RWPE2 (cell line): Measurements from ENCODE around the gene NCOA3.

ENCODE experiments used
- ATAC-seq: fragments of 200-7000 bp; cut with Tn5 transposase; 3 replicates; pipeline ENCODE4 v1.9.1; 2021; ENCODE audit warnings: low read depth
- DNase-seq: peaks from one replicate; pipeline ENCODE4 v3.0.0-alpha.2; 2020; ENCODE audit warnings: low spot score
- H3K27ac ChIP-seq: fragments of 450-650 bp; 2 replicates; pipeline ENCODE4 v1.5.1; 2017; ENCODE audit warnings: mild to moderate bottlenecking; ENCODE audit not compliant: poor library complexity, severe bottlenecking
- H3K27me3 ChIP-seq: fragments of 250-450 bp; sonication (Bioruptor Pico); 2 replicates; pipeline ENCODE4 v1.5.1; 2021; ENCODE audit warnings: mild to moderate bottlenecking, moderate library complexity; ENCODE audit not compliant: insufficient read depth, poor library complexity, severe bottlenecking
- H3K36me3 ChIP-seq: fragments of 250-450 bp; sonication (Bioruptor Pico); 2 replicates; pipeline ENCODE4 v1.5.1; 2020; ENCODE audit warnings: low read depth, mild to moderate bottlenecking, moderate library complexity
- H3K4me1 ChIP-seq: fragments of 250-450 bp; sonication (Bioruptor Pico); 2 replicates; pipeline ENCODE4 v1.5.1; 2021; ENCODE audit warnings: mild to moderate bottlenecking, moderate library complexity; ENCODE audit not compliant: insufficient read depth, poor library complexity, severe bottlenecking
- H3K4me3 ChIP-seq: fragments of 250-450 bp; sonication (Bioruptor Pico); 2 replicates; pipeline ENCODE4 v1.5.1; 2021; ENCODE audit warnings: mild to moderate bottlenecking, moderate library complexity; ENCODE audit not compliant: severe bottlenecking
- H3K9me3 ChIP-seq: fragments of 250-450 bp; sonication (Bioruptor Pico); 2 replicates; pipeline ENCODE4 v1.5.1; 2021; ENCODE audit warnings: mild to moderate bottlenecking, moderate library complexity; ENCODE audit not compliant: severe bottlenecking
- CTCF ChIP-seq: fragments of 450-650 bp; IDR thresholded peaks from one replicate; pipeline ENCODE4 v1.5.1; 2017; ENCODE audit warnings: mild to moderate bottlenecking, moderate library complexity; ENCODE audit not compliant: poor library complexity, severe bottlenecking

NCOA3 gene

GRCh38 chr20:47501482-47502270, at the start of gene NCOA3:
Gene NCOA3, plus strand, starts transcription at chr20:47501887. Its CDS starts 120,361 bp downstream, at chr20:47622248.
- no peaks in the 10 kb centered on the region for H3K27me3 ChIP-seq
- H3K4me1 ChIP-seq = peaks cover 27% of the 10 kb centered on the region
- DNase-seq (peak; percentile 100), ATAC-seq (peak; percentile 93)
- TF ChIP-seq CTCF = peak; percentile 68
- H3K27ac ChIP-seq = peak within 1 kb of the TSS; percentile 63
- H3K9me3 ChIP-seq = no peaks in the 10 kb centered on the region
- H3K36me3 ChIP-seq = peaks cover 11% of the 10 kb centered on the region; the same call in 1 of the 2 replicates
- peak within 1 kb of the TSS; percentile 84 for H3K4me3 ChIP-seq

GRCh38 chr20:47452736-47453161, 48.9 kb upstream of the NCOA3 start:
- Histone ChIP-seq H3K27ac (peak overlapping the region; percentile 76), H3K4me3 (no peak overlapping the region), H3K9me3 (peaks cover 5% of the 10 kb centered on the region), H3K27me3 (no peaks in the 10 kb centered on the region), H3K36me3 (no peaks in the 10 kb centered on the region), H3K4me1 (peaks cover 39% of the 10 kb centered on the region)
- TF ChIP-seq CTCF = no peak
- DNase-seq (no peak), ATAC-seq (no peak; the same call in 2 of the 3 replicates)

- DNase-seq (peak; percentile 94), ATAC-seq (peak; percentile 96)
- no peaks in the 10 kb centered on the region for H3K36me3 ChIP-seq
- H3K4me1 ChIP-seq = peaks cover 39% of the 10 kb centered on the region
- H3K27me3 ChIP-seq = no peaks in the 10 kb centered on the region
- no peak overlapping the region for H3K4me3 ChIP-seq
- TF ChIP-seq CTCF = peak; percentile 23
- H3K9me3 ChIP-seq = peaks cover 5% of the 10 kb centered on the region
- H3K27ac ChIP-seq = peak overlapping the region; percentile 76
Observed at GRCh38 chr20:47453167-47453782, 48.4 kb upstream of the NCOA3 start.

GRCh38 chr20:47454298-47455132, 47.2 kb upstream of the NCOA3 start:
- Histone ChIP-seq H3K27me3 (no peaks in the 10 kb centered on the region), H3K27ac (peak overlapping the region; percentile 76), H3K36me3 (no peaks in the 10 kb centered on the region), H3K9me3 (peaks cover 5% of the 10 kb centered on the region), H3K4me1 (peaks cover 39% of the 10 kb centered on the region), H3K4me3 (no peak overlapping the region)
- TF ChIP-seq CTCF = no peak
- no peak for DNase-seq
- ATAC-seq = no peak
